T-helper 2 cell treated with Interferon-gamma antibody and Interleukin-4, amounts not matched to agents 5 μg/mL and 100 μg/mL, for 36 hours (primary cell): Measurements from ENCODE around the gene BABAM2.

ENCODE experiments used
- DNase-seq: peaks from one replicate; pipeline ENCODE4 v3.0.0; 2021; ENCODE audit warnings: low spot score
- H3K27ac Mint-ChIP-seq: one replicate; pipeline ENCODE4 v1.8.0; 2021; ENCODE audit warnings: mild to moderate bottlenecking, mixed read lengths
- H3K27me3 Mint-ChIP-seq: one replicate; pipeline ENCODE4 v1.8.0; 2021; ENCODE audit warnings: low read depth, mixed read lengths
- H3K36me3 Mint-ChIP-seq: one replicate; pipeline ENCODE4 v1.8.0; 2021; ENCODE audit warnings: low read depth, mixed read lengths
- H3K4me1 Mint-ChIP-seq: one replicate; pipeline ENCODE4 v1.8.0; 2021; ENCODE audit warnings: low read depth, mixed read lengths
- H3K4me3 Mint-ChIP-seq: one replicate; pipeline ENCODE4 v1.8.0; 2022; ENCODE audit warnings: mild to moderate bottlenecking, moderate library complexity, mixed read lengths
- H3K9me3 Mint-ChIP-seq: one replicate; pipeline ENCODE4 v1.8.0; 2021; ENCODE audit warnings: mixed read lengths

BABAM2 gene

GRCh38 chr2:27907547-27907946 lies 17.0 kb downstream of the BABAM2 start:
- H3K27me3 Mint-ChIP-seq = no peaks in the 10 kb centered on the region
- H3K36me3 Mint-ChIP-seq = peaks cover 57% of the 10 kb centered on the region
- H3K4me1 Mint-ChIP-seq = peaks cover 30% of the 10 kb centered on the region
- H3K27ac Mint-ChIP-seq = no peak overlapping the region
- H3K4me3 Mint-ChIP-seq = no peak overlapping the region
- H3K9me3 Mint-ChIP-seq = no peaks in the 10 kb centered on the region
- DNase-seq = no peak

- Mint-ChIP-seq H3K9me3 (no peaks in the 10 kb centered on the region), H3K36me3 (peaks cover 45% of the 10 kb centered on the region)
Observed at GRCh38 chr2:27909901-27910300, 19.4 kb downstream of the BABAM2 start.

GRCh38 chr2:27911458-27912210 lies 21.1 kb downstream of the BABAM2 start:
- no peak for DNase-seq
- Mint-ChIP-seq H3K36me3 (peaks cover 31% of the 10 kb centered on the region), H3K27ac (no peak overlapping the region), H3K27me3 (no peaks in the 10 kb centered on the region), H3K4me3 (no peak overlapping the region), H3K4me1 (peaks cover 16% of the 10 kb centered on the region), H3K9me3 (no peaks in the 10 kb centered on the region)

More at GRCh38 chr2:27909901-27910300, 19.4 kb downstream of the BABAM2 start:
- H3K4me3 Mint-ChIP-seq = no peak overlapping the region
- H3K27ac Mint-ChIP-seq = no peak overlapping the region
- no peaks in the 10 kb centered on the region for H3K27me3 Mint-ChIP-seq
- DNase-seq = no peak
- H3K4me1 Mint-ChIP-seq = peaks cover 26% of the 10 kb centered on the region

- Mint-ChIP-seq H3K9me3 (no peaks in the 10 kb centered on the region), H3K4me3 (no peak overlapping the region), H3K36me3 (peaks cover 27% of the 10 kb centered on the region), H3K27me3 (no peaks in the 10 kb centered on the region), H3K4me1 (peaks cover 15% of the 10 kb centered on the region), H3K27ac (no peak overlapping the region)
- DNase-seq = no peak
Observed at GRCh38 chr2:27912512-27912911, 22.0 kb downstream of the BABAM2 start.

GRCh38 chr2:27914041-27914804 lies 23.7 kb downstream of the BABAM2 start:
- no peak for DNase-seq
- Mint-ChIP-seq H3K4me1 (peaks cover 11% of the 10 kb centered on the region), H3K9me3 (no peaks in the 10 kb centered on the region), H3K27me3 (no peaks in the 10 kb centered on the region), H3K36me3 (peaks cover 23% of the 10 kb centered on the region), H3K4me3 (no peak overlapping the region), H3K27ac (no peak overlapping the region)

- Mint-ChIP-seq H3K27ac (no peak overlapping the region), H3K4me1 (peaks cover 11% of the 10 kb centered on the region), H3K4me3 (no peak overlapping the region), H3K27me3 (no peaks in the 10 kb centered on the region), H3K36me3 (peaks cover 19% of the 10 kb centered on the region), H3K9me3 (no peaks in the 10 kb centered on the region)
- no peak for DNase-seq
Observed at GRCh38 chr2:27914805-27915175, 24.3 kb downstream of the BABAM2 start.

- H3K9me3 Mint-ChIP-seq = no peaks in the 10 kb centered on the region
- H3K27me3 Mint-ChIP-seq = no peaks in the 10 kb centered on the region
- peaks cover 17% of the 10 kb centered on the region for H3K36me3 Mint-ChIP-seq
- no peak overlapping the region for H3K27ac Mint-ChIP-seq
- H3K4me3 Mint-ChIP-seq = no peak overlapping the region
- no peak for DNase-seq
- H3K4me1 Mint-ChIP-seq = peaks cover 13% of the 10 kb centered on the region
Observed at GRCh38 chr2:27915191-27915590, 24.7 kb downstream of the BABAM2 start.

- Mint-ChIP-seq H3K27ac (no peak overlapping the region), H3K27me3 (no peaks in the 10 kb centered on the region), H3K4me1 (peaks cover 16% of the 10 kb centered on the region), H3K9me3 (no peaks in the 10 kb centered on the region), H3K4me3 (no peak overlapping the region), H3K36me3 (peaks cover 17% of the 10 kb centered on the region)
- DNase-seq = no peak
Observed at GRCh38 chr2:27915874-27916273, 25.3 kb downstream of the BABAM2 start.

- DNase-seq = no peak
- Mint-ChIP-seq H3K27me3 (no peaks in the 10 kb centered on the region), H3K36me3 (peaks cover 15% of the 10 kb centered on the region), H3K9me3 (no peaks in the 10 kb centered on the region), H3K27ac (no peak overlapping the region), H3K4me3 (no peak overlapping the region), H3K4me1 (peaks cover 15% of the 10 kb centered on the region)
Observed at GRCh38 chr2:27916293-27916995, 25.9 kb downstream of the BABAM2 start.

GRCh38 chr2:27920148-27920885 lies 29.8 kb downstream of the BABAM2 start:
- no peak for DNase-seq
- Mint-ChIP-seq H3K4me1 (peaks cover 10% of the 10 kb centered on the region), H3K27ac (no peak overlapping the region), H3K36me3 (peaks cover 8% of the 10 kb centered on the region), H3K9me3 (no peaks in the 10 kb centered on the region), H3K27me3 (no peaks in the 10 kb centered on the region), H3K4me3 (no peak overlapping the region)

- peaks cover 21% of the 10 kb centered on the region for H3K4me1 Mint-ChIP-seq
- no peaks in the 10 kb centered on the region for H3K27me3 Mint-ChIP-seq
- no peaks in the 10 kb centered on the region for H3K9me3 Mint-ChIP-seq
- no peak overlapping the region for H3K27ac Mint-ChIP-seq
- DNase-seq = no peak
- no peak overlapping the region for H3K4me3 Mint-ChIP-seq
- H3K36me3 Mint-ChIP-seq = peaks cover 17% of the 10 kb centered on the region
Observed at GRCh38 chr2:27921424-27921823, 30.9 kb downstream of the BABAM2 start.

- H3K27ac Mint-ChIP-seq = no peak overlapping the region
Observed at GRCh38 chr2:27921880-27922547, 31.5 kb downstream of the BABAM2 start.

GRCh38 chr2:27922842-27923241 lies 32.3 kb downstream of the BABAM2 start:
- Mint-ChIP-seq H3K9me3 (no peaks in the 10 kb centered on the region), H3K4me3 (no peak overlapping the region), H3K4me1 (peaks cover 22% of the 10 kb centered on the region), H3K27ac (no peak overlapping the region), H3K27me3 (no peaks in the 10 kb centered on the region), H3K36me3 (peaks cover 20% of the 10 kb centered on the region)
- DNase-seq = no peak

More at GRCh38 chr2:27921880-27922547, 31.5 kb downstream of the BABAM2 start:
- H3K4me3 Mint-ChIP-seq = no peak overlapping the region
- H3K36me3 Mint-ChIP-seq = peaks cover 18% of the 10 kb centered on the region
- H3K4me1 Mint-ChIP-seq = peaks cover 22% of the 10 kb centered on the region
- no peaks in the 10 kb centered on the region for H3K27me3 Mint-ChIP-seq
- DNase-seq = no peak
- no peaks in the 10 kb centered on the region for H3K9me3 Mint-ChIP-seq
